ENCODE data around the gene SMARCA5.

- no peak for TF ChIP-seq CTCF (IDR thresholded peaks at IDR 0.05)
- no peak for TF ChIP-seq POLR2AphosphoS5 (IDR thresholded peaks at IDR 0.05)
Observed at GRCh38 chr4:143581331-143581946, 67.9 kb downstream of the SMARCA5 start.
